Natural killer cell (primary cell): ENCODE measurements around the gene PDE6G. TPM values are rescaled to one million over a fixed set of nuclear protein-coding genes. Genes with fewer than 3 reads are reported as not detected.

Source experiments
- ATAC-seq, 3 donors: fragments of 150-1000 bp in 2 of 3; fragments of 200-7000 bp in 1 of 3; cut with Tn5 transposase; 1 replicate in 1 of 3; 2 replicates in 2 of 3; pipeline ENCODE4 v1.10.0; 2021; ENCODE audit warnings: mild to moderate bottlenecking in 2 of 3, moderate library complexity in 2 of 3
- DNase-seq, 2 donors: peaks; one replicate each; pipeline versions ENCODE4 v3.0.0 to v3.0.0-alpha.2; 2013 to 2021; ENCODE audit warnings: mixed read lengths in 1 of 2
- H3K27ac ChIP-seq: one replicate; pipeline ENCODE4 v1.5.1; 2013; ENCODE audit warnings: mild to moderate bottlenecking, low read length
- H3K27me3 ChIP-seq: one replicate; pipeline ENCODE4 v1.6.1; 2013; ENCODE audit warnings: low read length; ENCODE audit not compliant: control insufficient read depth, insufficient read depth
- H3K36me3 ChIP-seq: one replicate; pipeline ENCODE4 v1.6.1; 2013; ENCODE audit warnings: low read length; ENCODE audit not compliant: control insufficient read depth, insufficient read depth
- H3K4me1 ChIP-seq: one replicate; pipeline ENCODE4 v1.6.1; 2013; ENCODE audit warnings: low read length; ENCODE audit not compliant: control insufficient read depth, insufficient read depth
- H3K4me3 ChIP-seq: one replicate; pipeline ENCODE4 v1.5.1; 2013; ENCODE audit warnings: low read length
- H3K9me3 ChIP-seq: one replicate; pipeline ENCODE4 v1.6.1; 2013; ENCODE audit warnings: low read length; ENCODE audit not compliant: control insufficient read depth, insufficient read depth
- H3K27ac Mint-ChIP-seq, 2 donors: one replicate each; pipeline ENCODE4 v1.8.0; 2022; ENCODE audit warnings: mild to moderate bottlenecking in 2 of 2, mixed read lengths in 2 of 2, moderate library complexity in 1 of 2
- H3K27me3 Mint-ChIP-seq, 2 donors: one replicate each; pipeline ENCODE4 v1.8.0; 2022; ENCODE audit warnings: low read depth in 2 of 2, mixed read lengths in 2 of 2
- H3K36me3 Mint-ChIP-seq: one replicate; pipeline ENCODE4 v1.8.0; 2022; ENCODE audit warnings: mixed read lengths
- H3K4me1 Mint-ChIP-seq, 2 donors: one replicate each; pipeline ENCODE4 v1.8.0; 2022; ENCODE audit warnings: mixed read lengths in 2 of 2
- H3K4me3 Mint-ChIP-seq: one replicate; pipeline ENCODE4 v1.8.0; 2022; ENCODE audit warnings: mild to moderate bottlenecking, moderate library complexity, mixed read lengths
- H3K9me3 Mint-ChIP-seq, 2 donors: one replicate each; pipeline ENCODE4 v1.8.0; 2022; ENCODE audit warnings: mixed read lengths in 2 of 2
- WGBS: methylation state at CpG from one replicate; pipeline ENCODE4 v1.1.7; 2013; ENCODE audit warnings: missing lambda C conversion rate; ENCODE audit not compliant: insufficient coverage; 5-methylcytosine and 5-hydroxymethylcytosine counted together
- intact Hi-C: fragments of 100-400 bp; cut with micrococcal nuclease; formaldehyde crosslinking; loops from one replicate; pipeline ENCODE4 v1.14.2; 2022
- total RNA-seq, 4 donors: library from RNA; stranded (reverse); fragments of 120-200 nt in 1 of 4; gene quantifications; one replicate each; pipeline versions ENCODE4 v1.2.3 to v1.2.4, GENCODE V29; 2013 to 2022
- TF ChIP-seq, protein P1 (sequence below): fragments of 200-600 bp; IDR thresholded peaks from one replicate; pipeline ENCODE4 v1.8.0; 2022; ENCODE audit warnings: antibody characterized with exemption

Gene PDE6G
- total RNA-seq, 3 donors from 2014 or later (not counting 1 experiment from before 2014, with no cell fraction given), result 21.9 to 42.8 (median 26.6) TPM

DNA sequence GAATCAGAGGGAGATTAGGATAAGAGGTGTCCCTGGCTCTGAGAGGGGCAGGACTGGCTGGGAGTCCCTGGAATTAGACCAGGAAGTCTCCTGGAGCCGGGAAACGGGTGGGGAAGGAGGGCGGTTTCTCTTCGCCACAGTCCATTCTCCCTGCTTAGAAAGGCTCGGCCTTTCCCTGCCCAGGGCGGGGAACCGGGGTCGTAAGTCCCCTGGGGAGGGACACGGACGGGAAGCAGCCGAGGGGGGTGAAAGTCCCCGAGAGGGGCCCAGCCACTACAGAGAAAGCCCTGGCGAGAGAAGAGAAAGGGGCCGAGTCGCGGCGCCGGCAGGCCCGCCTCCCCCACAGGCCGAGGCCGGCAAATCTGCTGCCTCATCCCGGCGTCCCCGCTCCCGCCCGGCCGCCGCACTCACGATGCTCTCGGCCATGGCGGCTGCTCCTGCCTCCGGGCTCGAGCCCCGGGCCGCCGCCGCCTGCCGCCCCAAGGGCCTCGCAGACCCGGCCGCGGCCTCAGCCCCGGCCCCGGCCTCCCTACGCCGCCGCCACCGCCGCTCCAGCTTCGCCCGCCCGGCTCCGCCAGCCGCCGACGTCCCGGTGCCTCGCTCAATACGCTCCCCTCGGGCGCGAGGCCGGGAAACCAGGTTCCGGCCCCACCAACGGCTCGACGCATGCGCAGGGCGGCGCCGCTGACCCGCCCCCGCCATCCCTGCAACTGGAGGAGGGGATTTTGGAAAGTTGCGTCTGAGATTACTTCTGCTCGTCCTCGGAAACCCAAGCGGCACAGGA lies 19.6 kb downstream of the PDE6G start, which contains the start of the genes NPLOC4 and TSPAN10:
Gene NPLOC4, minus strand, starts transcription at position 608 of the 784 bp plus-strand sequence. Its CDS starts 182 bp downstream, at position 426.
Gene TSPAN10, plus strand, starts transcription at position 692 of the 784 bp plus-strand sequence. CDS start 5,217 bp downstream, outside the sequence.
- H3K4me3 ChIP-seq, result peak within 1 kb of the TSS; percentile 78
- ATAC-seq (peak; percentile 90 to 93 (median 92)), DNase-seq (peak; percentile 78 to 92)
- Mint-ChIP-seq H3K36me3 (no peaks in the 10 kb centered on the region), H3K27me3 (no peaks in the 10 kb centered on the region), H3K9me3 (no peaks in the 10 kb centered on the region), H3K4me1 (peaks cover 9 to 20% of the 10 kb centered on the region in 2 donors), H3K4me3 (peak within 1 kb of the TSS; percentile 96), H3K27ac (peak within 1 kb of the TSS; percentile 84 to 88)
- intact Hi-C loops, result no loop called here
- TF ChIP-seq, protein P1, sequence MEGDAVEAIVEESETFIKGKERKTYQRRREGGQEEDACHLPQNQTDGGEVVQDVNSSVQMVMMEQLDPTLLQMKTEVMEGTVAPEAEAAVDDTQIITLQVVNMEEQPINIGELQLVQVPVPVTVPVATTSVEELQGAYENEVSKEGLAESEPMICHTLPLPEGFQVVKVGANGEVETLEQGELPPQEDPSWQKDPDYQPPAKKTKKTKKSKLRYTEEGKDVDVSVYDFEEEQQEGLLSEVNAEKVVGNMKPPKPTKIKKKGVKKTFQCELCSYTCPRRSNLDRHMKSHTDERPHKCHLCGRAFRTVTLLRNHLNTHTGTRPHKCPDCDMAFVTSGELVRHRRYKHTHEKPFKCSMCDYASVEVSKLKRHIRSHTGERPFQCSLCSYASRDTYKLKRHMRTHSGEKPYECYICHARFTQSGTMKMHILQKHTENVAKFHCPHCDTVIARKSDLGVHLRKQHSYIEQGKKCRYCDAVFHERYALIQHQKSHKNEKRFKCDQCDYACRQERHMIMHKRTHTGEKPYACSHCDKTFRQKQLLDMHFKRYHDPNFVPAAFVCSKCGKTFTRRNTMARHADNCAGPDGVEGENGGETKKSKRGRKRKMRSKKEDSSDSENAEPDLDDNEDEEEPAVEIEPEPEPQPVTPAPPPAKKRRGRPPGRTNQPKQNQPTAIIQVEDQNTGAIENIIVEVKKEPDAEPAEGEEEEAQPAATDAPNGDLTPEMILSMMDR, result no peak
- H3K4me1 ChIP-seq, result peaks cover 20% of the 10 kb centered on the region
- H3K9me3 ChIP-seq, result no peaks in the 10 kb centered on the region
- under 1% methylated on average over 77 of the region's 77 CpGs for WGBS
- no peaks in the 10 kb centered on the region for H3K27me3 ChIP-seq
- no peaks in the 10 kb centered on the region for H3K36me3 ChIP-seq
- H3K27ac ChIP-seq, result peak within 1 kb of the TSS; percentile 59

- Mint-ChIP-seq H3K4me3 (peak overlapping the region; percentile 96), H3K27me3 (no peaks in the 10 kb centered on the region), H3K27ac (peak overlapping the region; percentile 84 to 88), H3K4me1 (peaks cover 9 to 21% of the 10 kb centered on the region in 2 donors), H3K9me3 (no peaks in the 10 kb centered on the region), H3K36me3 (no peaks in the 10 kb centered on the region)
- Histone ChIP-seq H3K9me3 (no peaks in the 10 kb centered on the region), H3K4me1 (peaks cover 20% of the 10 kb centered on the region), H3K27me3 (no peaks in the 10 kb centered on the region), H3K4me3 (peak overlapping the region; percentile 78), H3K36me3 (peaks cover 2% of the 10 kb centered on the region), H3K27ac (peak overlapping the region; percentile 59)
- TF ChIP-seq, protein P1, result no peak
- ATAC-seq, result peak in 1 of 3 donors; percentile 6
- intact Hi-C loops, result no loop called here
- DNase-seq, result peak in 1 of 2 donors; percentile 25
- 51% methylated on average over 16 of the region's 18 CpGs for WGBS
These were observed 20.3 kb downstream of the PDE6G start for GRCh38 chr17:81635973-81636504.

DNA sequence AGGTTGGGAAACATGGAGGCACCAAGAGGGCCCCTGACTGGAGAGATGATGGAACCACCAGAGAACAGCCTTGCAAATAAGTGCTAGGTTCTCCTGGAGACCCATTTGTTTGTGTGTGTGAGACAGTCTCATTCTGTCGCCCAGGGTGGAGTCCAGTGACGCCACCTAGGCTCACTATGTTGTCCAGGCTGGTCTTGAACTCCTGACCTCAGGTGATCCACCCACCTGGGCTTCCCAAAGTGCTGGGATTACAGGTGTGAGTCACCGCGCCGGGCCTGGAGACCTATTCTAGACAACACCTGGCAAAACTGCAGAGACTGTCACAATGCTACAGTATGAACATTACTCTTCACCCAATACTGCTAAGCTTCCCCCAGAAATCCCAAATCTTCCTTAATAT lies 20.9 kb downstream of the PDE6G start:
- WGBS, result 93% methylated on average over 5 of the region's 5 CpGs
- H3K27me3 ChIP-seq, result no peaks in the 10 kb centered on the region
- Mint-ChIP-seq H3K4me3 (peak overlapping the region; percentile 96), H3K9me3 (no peaks in the 10 kb centered on the region), H3K4me1 (peaks cover 9 to 21% of the 10 kb centered on the region in 2 donors), H3K27ac (peak overlapping the region in 1 of 2 donors; percentile 84), H3K27me3 (no peaks in the 10 kb centered on the region), H3K36me3 (no peaks in the 10 kb centered on the region)
- H3K9me3 ChIP-seq, result no peaks in the 10 kb centered on the region
- DNase-seq (no peak), ATAC-seq (no peak)
- H3K4me3 ChIP-seq, result no peak overlapping the region
- H3K36me3 ChIP-seq, result peaks cover 2% of the 10 kb centered on the region
- intact Hi-C loops, result no loop called here
- H3K4me1 ChIP-seq, result peaks cover 20% of the 10 kb centered on the region
- TF ChIP-seq, protein P1, result no peak
- H3K27ac ChIP-seq, result no peak overlapping the region
